NCI-H1436 (cell line): ENCODE results near the gene TRPV6.

Experiments used
- DNase-seq: peaks from one replicate; lab custom pipeline; 2025; lab: John Stamatoyannopoulos, UW

The TRPV6 gene

DNA sequence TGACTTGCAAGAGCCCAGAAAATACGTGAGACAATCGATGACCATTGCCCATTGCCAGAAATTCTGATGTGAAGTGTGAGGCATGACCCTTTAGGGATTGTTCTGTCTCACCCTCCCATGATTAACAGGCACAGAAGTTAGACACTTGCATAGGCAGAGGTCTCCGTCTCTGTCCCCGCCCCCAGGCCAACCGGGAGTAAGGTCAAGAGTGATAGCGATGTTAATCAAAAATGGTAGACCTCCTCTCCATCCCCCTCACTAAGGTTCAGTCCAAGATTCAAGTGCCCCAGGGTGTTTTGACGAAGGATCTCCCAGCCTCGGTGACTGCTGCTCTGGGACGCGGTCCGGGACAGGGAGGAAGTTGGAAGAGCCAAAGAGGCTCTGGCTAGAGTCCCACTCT is 22.7 kb upstream of the TRPV6 start:
- DNase-seq: no peak

- no peak for DNase-seq
Observed at GRCh38 chr7:142906643-142907042, 21.1 kb upstream of the TRPV6 start.

DNA sequence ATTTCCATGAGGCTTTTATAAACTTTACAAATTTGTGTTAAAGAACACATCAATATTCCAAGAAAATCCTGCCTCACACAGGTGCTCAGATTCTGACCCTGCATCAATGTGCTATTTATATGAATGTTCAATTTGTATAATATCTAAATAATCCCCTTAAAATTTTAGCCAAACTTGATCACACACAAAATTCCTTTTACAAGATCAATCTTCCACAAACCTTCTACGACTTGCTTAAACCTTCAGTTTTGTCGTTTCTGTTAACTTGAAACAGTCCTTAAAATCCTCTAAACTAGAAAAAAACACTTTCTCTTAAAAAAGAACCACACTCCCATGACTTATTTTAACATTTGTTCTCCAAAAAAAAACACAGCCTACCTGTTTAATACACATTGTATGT is 20.2 kb upstream of the TRPV6 start:
- no peak for DNase-seq

DNA sequence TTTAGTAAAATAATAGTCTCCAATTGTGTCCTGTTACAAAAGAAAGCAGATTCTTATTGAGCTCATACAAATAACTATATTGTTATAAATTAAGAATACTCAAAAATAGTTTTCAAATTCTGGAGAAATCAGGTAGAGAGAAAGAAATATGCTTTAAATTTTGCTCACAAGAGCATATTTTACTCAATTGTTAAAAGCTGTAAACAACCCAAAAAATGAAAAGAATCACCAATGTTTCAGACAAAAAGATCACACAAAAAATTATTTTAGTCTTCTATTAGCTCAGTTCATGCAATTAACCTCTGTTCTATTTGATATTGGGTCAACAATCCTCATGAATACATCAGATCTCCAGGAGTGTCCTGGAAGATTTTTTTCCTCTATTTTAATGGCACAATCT is 18.6 kb upstream of the TRPV6 start:
- DNase-seq: no peak

GRCh38 chr7:142901426-142902259 is 16.1 kb upstream of the TRPV6 start:
- no peak for DNase-seq

- DNase-seq: no peak
Observed at GRCh38 chr7:142899661-142900060, 14.1 kb upstream of the TRPV6 start.

GRCh38 chr7:142898377-142899170 is 13.0 kb upstream of the TRPV6 start:
- DNase-seq: no peak

DNA sequence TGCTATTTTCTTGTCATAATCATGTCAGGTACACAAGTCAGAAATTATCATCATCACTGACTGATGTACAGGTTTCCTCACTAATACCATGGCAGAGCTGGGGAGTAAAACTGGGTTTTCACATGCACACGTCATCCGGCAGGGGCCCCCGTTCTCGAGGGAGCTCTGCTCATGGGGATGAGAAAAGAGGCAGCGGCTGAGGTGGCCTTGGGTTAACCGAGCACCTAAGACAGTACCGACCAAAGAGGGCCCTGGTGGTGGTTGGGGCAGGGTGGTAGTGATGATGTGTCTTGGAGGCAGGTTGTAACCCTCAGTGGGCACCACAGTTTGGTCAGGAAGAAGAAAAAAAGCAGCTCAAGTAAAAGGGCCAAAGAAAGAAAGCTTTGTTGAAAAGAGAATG is 12.1 kb upstream of the TRPV6 start:
- DNase-seq: no peak

GRCh38 chr7:142896741-142897379 is 11.3 kb upstream of the TRPV6 start:
- no peak for DNase-seq

DNA sequence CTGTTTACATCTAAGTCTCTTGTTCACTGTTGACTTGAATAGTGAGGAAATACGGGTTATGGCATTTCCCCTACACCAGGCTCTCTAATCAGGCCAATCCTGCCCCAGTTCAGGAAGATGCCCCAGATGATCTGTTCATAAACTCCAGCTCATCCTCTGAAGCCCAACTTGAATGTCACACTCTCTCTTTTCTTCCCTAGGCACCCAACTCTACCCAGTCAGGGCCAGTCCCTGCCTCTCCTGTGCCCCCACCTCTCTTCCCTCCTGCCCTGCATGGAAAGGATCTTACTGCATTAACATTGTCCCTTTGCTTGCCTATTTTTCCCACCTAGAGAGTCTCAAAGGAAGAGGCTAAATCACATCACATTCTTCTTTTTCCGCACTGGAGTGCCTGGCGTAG is 10.6 kb upstream of the TRPV6 start:
- DNase-seq: no peak

DNA sequence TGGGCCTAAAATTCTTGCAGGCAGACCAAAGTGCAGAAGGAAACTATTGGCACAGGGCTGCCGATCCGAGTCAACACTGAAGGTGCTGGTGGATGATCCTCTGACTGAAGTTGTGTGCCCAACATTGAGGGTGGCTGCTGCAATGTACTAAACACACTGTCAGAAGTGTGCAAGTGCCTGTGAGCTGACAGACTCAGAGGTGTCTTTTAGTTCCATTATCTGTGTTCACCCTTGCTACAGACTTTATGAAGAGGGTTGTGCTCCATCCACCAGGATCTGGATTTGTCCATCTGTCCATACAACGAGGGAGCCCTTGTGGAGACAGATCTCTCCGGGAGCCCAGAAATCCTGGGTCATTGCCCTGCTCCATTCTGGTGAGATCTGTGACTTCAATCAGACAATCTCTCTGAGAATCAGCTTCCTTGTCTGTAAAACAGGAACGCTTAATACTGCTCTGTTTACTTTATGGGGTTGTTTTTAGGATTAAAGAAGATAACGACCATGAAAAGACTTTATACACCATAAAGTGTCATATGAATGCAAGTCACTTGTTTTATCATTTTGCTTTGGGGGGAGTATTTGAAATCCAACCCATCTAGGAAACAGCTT is 9.5 kb upstream of the TRPV6 start:
- DNase-seq: no peak

DNA sequence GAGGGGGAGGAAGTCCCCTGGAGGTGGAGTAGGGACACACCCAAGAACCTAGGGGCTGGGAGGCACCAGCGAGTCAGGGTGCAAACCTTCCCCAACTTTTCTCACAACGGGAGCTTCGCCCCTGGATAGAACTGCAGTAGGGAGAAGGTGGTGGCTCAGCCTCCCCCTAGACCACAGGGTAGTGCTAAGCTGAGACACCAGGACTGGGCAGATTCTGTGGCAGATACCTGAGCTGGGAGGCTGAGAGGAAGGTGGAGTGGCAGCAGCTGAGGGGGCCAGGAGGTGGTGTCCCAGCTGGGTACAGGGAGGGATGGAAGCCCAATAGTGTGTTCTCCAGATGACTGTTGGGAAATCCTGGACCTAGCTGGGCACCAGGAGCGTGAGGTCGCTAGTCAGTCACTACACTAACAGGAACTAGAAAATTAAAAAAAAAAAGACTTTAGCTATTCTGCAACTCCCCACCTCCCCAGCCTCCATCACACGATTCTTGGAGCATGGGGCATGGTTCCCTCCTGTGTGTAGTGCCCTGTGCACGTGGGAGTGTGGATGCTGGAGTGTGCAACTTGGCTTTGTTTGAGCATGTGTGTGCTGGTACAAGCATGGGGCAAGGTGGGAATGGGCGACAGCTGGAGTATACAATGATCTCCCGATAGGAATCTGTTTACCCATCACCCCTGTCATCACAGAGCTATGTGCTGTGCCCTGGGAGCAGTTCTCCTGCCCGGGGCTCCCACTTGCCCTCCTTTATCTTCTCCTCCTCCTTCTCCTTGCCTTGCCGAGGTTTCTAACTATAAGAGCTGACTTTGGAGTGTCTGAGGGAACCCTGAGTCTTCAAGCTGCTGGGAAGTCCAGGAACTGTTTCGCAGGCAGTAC is 8.8 kb upstream of the TRPV6 start:
- DNase-seq: no peak

DNA sequence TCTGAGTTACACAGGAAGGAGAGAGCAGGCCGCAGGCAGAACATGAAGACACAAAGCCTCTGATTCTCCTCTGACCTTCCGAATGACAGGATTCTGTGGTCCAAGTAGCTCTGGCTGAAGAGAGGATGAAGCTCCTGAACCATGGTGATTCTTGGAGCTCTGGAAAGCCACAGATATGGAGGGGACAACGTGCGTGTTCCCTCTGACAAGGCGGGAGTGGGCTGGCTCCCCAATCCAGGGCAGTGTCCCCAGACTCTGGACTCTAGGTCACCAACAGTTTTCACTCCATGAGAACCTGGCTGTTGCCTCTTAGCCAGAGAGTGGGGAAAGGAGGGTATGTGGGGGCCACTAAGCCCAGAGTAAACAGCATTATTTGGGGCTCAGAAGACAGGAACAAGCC is 7.4 kb upstream of the TRPV6 start:
- DNase-seq: no peak

- DNase-seq: no peak
Observed at GRCh38 chr7:142891490-142892082, 6.0 kb upstream of the TRPV6 start.

DNA sequence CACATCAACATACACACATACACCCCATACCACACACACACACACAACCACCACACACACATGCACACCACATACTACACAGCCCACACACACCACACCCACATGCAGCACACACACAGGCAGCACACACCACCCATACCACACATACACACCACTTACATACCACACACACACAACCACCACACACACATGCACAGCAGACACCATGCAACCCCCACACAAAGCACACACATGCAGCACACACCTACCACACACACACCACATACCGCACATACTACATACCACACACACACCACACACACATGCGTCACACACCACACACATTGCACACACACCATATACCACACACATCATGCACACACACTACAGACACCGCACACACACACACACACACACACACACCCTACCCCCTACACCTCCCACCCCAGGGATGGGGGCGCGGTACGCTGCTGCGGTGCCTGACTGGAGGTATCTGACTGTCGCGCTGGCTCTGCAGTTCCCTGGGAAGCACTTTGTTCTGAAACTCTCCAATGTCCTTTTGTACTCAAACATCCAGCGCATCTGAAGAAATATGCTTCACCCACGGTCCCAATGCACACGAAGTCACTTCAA is 5.4 kb upstream of the TRPV6 start:
- no peak for DNase-seq

GRCh38 chr7:142889816-142890215 is 4.3 kb upstream of the TRPV6 start:
- no peak for DNase-seq

DNA sequence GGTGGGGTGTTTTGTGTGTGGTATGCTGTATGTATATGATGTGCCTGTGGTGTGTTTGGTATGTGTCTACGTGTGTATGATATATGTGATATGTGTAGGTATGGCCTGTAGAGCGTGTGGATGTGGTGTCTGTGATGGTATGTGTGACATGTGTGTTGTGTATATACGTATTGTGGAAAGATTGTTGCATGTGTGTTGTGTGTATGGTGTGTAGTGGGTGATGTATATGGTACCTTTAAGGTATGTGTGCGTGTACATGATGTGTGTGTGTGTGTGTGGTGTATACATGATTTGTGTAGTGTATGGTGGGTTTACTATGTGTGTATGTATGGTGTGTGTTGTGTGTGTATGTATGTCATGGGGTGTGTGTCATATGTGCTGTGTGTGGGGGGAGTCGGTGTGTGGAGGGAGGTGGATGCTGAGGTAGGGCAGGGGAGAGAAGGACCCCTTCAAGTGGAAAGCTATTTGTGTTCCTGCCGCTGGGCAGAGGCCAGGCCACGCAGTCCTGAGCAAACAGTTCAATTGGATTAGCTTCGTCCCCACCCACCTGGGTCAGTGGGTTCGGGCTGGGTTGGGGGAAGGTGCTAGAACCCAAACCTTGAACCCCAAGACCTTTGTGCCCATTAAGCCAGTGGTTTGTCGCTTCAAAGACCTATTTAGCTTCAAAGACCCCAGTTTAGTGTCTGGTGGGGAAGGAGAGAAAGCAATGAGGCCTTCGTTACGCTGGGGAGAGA is 1.9 kb upstream of the TRPV6 start:
- DNase-seq: no peak

DNA sequence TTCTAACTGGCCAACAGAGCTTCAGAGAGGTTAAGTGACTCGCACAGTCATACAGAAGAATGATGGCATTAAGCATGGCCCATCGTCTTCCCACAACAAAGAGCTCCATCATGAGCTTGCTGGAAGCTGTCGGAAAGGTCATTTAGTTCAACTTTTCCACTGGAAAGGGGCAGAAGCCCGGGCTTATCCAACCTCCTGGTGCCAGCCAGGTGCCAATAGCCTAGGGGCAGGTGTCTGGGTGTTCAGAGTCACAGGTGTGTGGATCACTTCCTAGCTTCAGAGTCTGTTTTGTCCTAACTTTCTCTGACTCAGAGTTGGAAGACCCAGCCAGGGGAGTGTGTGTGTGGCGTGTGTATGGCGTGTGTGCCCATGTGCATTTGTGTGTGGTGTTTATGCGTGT is 1.3 kb upstream of the TRPV6 start:
- no peak for DNase-seq

DNA sequence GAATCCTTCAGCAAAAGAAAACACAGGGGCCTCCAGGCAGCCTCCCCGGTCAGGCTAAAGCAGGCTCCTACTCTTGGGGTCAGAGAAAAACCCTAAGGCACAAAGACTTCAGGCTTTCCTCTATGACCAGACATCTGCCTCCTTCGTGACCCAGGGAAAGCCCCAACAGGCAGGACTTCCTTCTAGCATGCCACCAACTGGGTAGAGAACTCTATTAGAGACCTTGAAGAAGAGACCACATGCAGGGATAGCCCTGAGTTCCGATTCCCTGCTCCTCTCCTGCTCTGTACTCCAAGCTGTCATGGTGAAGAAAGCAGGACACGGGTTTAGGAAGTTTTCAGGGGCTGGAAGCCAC is 1.3 kb downstream of the TRPV6 start:
- DNase-seq: no peak
